ENCODE data around the gene KCNJ4. TPM values are rescaled to one million over a fixed set of nuclear protein-coding genes. Genes with fewer than 3 reads are reported as not detected.

KCNJ4 gene
- total RNA-seq, 1 donor from 2014 or later = 1.7 TPM

DNA sequence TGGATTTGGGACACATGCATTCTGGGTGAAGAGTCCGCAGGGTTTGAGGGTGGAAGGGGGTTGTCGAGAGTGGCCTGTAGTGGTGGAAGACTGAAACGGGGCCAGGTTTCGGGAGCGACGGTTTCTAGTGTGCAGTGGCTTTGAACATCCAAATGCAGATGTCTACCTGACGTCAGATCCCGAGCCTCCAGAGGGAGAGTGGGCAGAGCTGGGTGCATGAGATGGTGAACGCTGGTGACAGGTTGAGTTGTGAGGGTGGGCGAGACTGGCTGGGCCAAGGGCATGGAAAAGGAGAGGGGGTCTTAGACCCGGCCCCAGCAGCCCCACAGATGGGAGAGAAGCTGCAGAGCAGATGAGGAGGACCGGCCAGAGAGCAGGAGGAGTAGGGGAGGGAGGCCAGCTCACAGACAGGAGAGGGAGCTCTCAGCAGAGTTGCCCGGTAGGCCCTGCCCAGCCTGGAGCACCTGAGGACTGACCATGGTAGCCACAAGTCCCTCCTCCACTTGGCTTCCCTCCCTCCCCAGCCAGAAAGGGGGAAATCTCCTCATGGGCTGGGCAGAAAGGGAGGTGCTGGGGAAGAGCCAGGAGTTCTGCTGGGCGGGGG, 14.2 kb downstream of the KCNJ4 start:
- H3K27ac Mint-ChIP-seq = no peak overlapping the region
- H3K36me3 Mint-ChIP-seq (ENCODE audit: insufficient read depth) = no peaks in the 10 kb centered on the region
- no peak overlapping the region for H3K4me3 Mint-ChIP-seq (ENCODE audit: low read depth)
- no peak for TF ChIP-seq CTCF (IDR thresholded peaks at IDR 0.05; ENCODE audit: unreplicated experiment)
- no peaks in the 10 kb centered on the region for H3K9me3 Mint-ChIP-seq (ENCODE audit: low read depth)
- H3K4me1 Mint-ChIP-seq (ENCODE audit: low read depth) = peaks cover 3% of the 10 kb centered on the region
- H3K27me3 Mint-ChIP-seq = peaks cover 27% of the 10 kb centered on the region
- no peak for DNase-seq (ENCODE audit: low spot score, unreplicated experiment)

- Mint-ChIP-seq H3K4me3 (ENCODE audit: low read depth) (no peak overlapping the region), H3K4me1 (ENCODE audit: low read depth) (no peaks in the 10 kb centered on the region), H3K27ac (no peak overlapping the region), H3K36me3 (ENCODE audit: insufficient read depth) (no peaks in the 10 kb centered on the region), H3K27me3 (peaks cover 15% of the 10 kb centered on the region), H3K9me3 (ENCODE audit: low read depth) (no peaks in the 10 kb centered on the region)
- DNase-seq (ENCODE audit: low spot score, unreplicated experiment) = no peak
- no peak for TF ChIP-seq CTCF (IDR thresholded peaks at IDR 0.05; ENCODE audit: unreplicated experiment)
Observed at GRCh38 chr22:38437416-38437815, 17.6 kb downstream of the KCNJ4 start.

GRCh38 chr22:38436629-38437395, 18.2 kb downstream of the KCNJ4 start:
- H3K36me3 Mint-ChIP-seq (ENCODE audit: insufficient read depth) = no peaks in the 10 kb centered on the region
- H3K4me1 Mint-ChIP-seq (ENCODE audit: low read depth) = no peaks in the 10 kb centered on the region
- peaks cover 15% of the 10 kb centered on the region for H3K27me3 Mint-ChIP-seq
- no peaks in the 10 kb centered on the region for H3K9me3 Mint-ChIP-seq (ENCODE audit: low read depth)
- no peak for TF ChIP-seq CTCF (IDR thresholded peaks at IDR 0.05; ENCODE audit: unreplicated experiment)
- no peak overlapping the region for H3K27ac Mint-ChIP-seq
- H3K4me3 Mint-ChIP-seq (ENCODE audit: low read depth) = no peak overlapping the region
- no peak for DNase-seq (ENCODE audit: low spot score, unreplicated experiment)

DNA sequence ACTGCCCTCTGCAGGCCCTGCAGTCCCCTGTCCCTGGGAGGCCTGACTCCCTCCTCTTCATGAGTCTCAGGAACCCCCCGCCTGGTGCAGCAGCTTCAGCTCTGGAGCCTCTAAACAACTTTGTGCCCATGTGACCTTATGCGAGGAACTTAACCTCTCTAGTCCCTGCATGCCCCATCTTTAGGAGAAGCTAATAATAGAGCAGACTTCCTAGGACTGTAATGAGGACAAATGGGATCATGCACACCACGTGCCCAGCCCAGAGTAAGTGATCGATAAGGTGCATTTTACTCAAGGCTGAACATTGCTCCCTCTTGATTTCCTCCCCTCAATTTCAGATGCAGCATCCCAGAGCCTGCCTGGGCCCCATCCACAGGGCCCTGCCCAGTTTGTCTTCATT, 19.0 kb downstream of the KCNJ4 start:
- TF ChIP-seq CTCF (IDR thresholded peaks at IDR 0.05; ENCODE audit: unreplicated experiment) = no peak
- DNase-seq (ENCODE audit: low spot score, unreplicated experiment) = no peak
- Mint-ChIP-seq H3K27ac (no peak overlapping the region), H3K27me3 (peaks cover 11% of the 10 kb centered on the region), H3K9me3 (ENCODE audit: low read depth) (no peaks in the 10 kb centered on the region), H3K4me3 (ENCODE audit: low read depth) (no peak overlapping the region), H3K36me3 (ENCODE audit: insufficient read depth) (no peaks in the 10 kb centered on the region), H3K4me1 (ENCODE audit: low read depth) (no peaks in the 10 kb centered on the region)

GRCh38 chr22:38435010-38435409, 20.0 kb downstream of the KCNJ4 start:
- H3K36me3 Mint-ChIP-seq (ENCODE audit: insufficient read depth) = no peaks in the 10 kb centered on the region

More at GRCh38 chr22:38435010-38435409, 20.0 kb downstream of the KCNJ4 start:
- DNase-seq (ENCODE audit: low spot score, unreplicated experiment) = no peak
- no peaks in the 10 kb centered on the region for H3K9me3 Mint-ChIP-seq (ENCODE audit: low read depth)
- H3K27me3 Mint-ChIP-seq = peaks cover 6% of the 10 kb centered on the region
- no peak for TF ChIP-seq CTCF (IDR thresholded peaks at IDR 0.05; ENCODE audit: unreplicated experiment)
- H3K27ac Mint-ChIP-seq = no peak overlapping the region
- no peaks in the 10 kb centered on the region for H3K4me1 Mint-ChIP-seq (ENCODE audit: low read depth)
- H3K4me3 Mint-ChIP-seq (ENCODE audit: low read depth) = no peak overlapping the region

All from progenitor cell of endocrine pancreas (in vitro differentiated cells).